ENCODE data around the gene GDF2.

Gene GDF2

GRCh38 chr10:47351899-47352815, 29.9 kb downstream of the GDF2 start:
- no peak overlapping the region for H3K4me3 ChIP-seq (ENCODE audit: low read depth, low read length)
- no peak for TF ChIP-seq CTCF (IDR thresholded peaks at IDR 0.05; ENCODE audit: insufficient read depth, low read length, missing control alignments)
- DNase-seq (ENCODE audit: low read depth, low spot score), result no peak
- ChIA-PET POLR2A (no interaction called here), CTCF (interaction anchor here (0.8 to 4.8 kb wide), 5 partner anchors 10 to 304 kb away, joined by 3 to 19 read pairs (median 10); no protein-coding TSS in a partner anchor)

- ChIA-PET POLR2A (no interaction called here), CTCF (interaction anchor here (1.0 to 4.8 kb wide), 7 partner anchors 9 to 329 kb away, joined by 3 to 19 read pairs (median 4); no protein-coding TSS in a partner anchor)
Observed at GRCh38 chr10:47353351-47353750, 31.1 kb downstream of the GDF2 start.

GRCh38 chr10:47354165-47354564, 31.9 kb downstream of the GDF2 start:
- CTCF ChIA-PET, result interaction anchor here (1.0 to 4.8 kb wide), 6 partner anchors 8 to 330 kb away, joined by 3 to 19 read pairs (median 4); no protein-coding TSS in a partner anchor
- POLR2A ChIA-PET, result no interaction called here
- TF ChIP-seq CTCF (IDR thresholded peaks at IDR 0.05; ENCODE audit: insufficient read depth, low read length, missing control alignments), result peak; percentile 28
- DNase-seq (ENCODE audit: low read depth, low spot score), result no peak
- H3K4me3 ChIP-seq (ENCODE audit: low read depth, low read length), result no peak overlapping the region

More at GRCh38 chr10:47353351-47353750, 31.1 kb downstream of the GDF2 start:
- no peak for DNase-seq (ENCODE audit: low read depth, low spot score)
- TF ChIP-seq CTCF (IDR thresholded peaks at IDR 0.05; ENCODE audit: insufficient read depth, low read length, missing control alignments), result no peak
- H3K4me3 ChIP-seq (ENCODE audit: low read depth, low read length), result no peak overlapping the region

- ChIA-PET CTCF (interaction anchor here (1.3 to 4.8 kb wide), 3 partner anchors 11 to 330 kb away, joined by 3 to 19 read pairs (median 3); no protein-coding TSS in a partner anchor), POLR2A (no interaction called here)
- no peak for TF ChIP-seq CTCF (IDR thresholded peaks at IDR 0.05; ENCODE audit: insufficient read depth, low read length, missing control alignments)
Observed at GRCh38 chr10:47354900-47355299, 32.6 kb downstream of the GDF2 start.

GRCh38 chr10:47356708-47357107, 34.5 kb downstream of the GDF2 start:
- no peak for DNase-seq (ENCODE audit: low read depth, low spot score)
- no peak for TF ChIP-seq CTCF (IDR thresholded peaks at IDR 0.05; ENCODE audit: insufficient read depth, low read length, missing control alignments)
- ChIA-PET CTCF (interaction anchor here (1.3 to 4.8 kb wide), 2 partner anchors 9 to 16 kb away, joined by 3 to 19 read pairs; no protein-coding TSS in a partner anchor), POLR2A (no interaction called here)
- H3K4me3 ChIP-seq (ENCODE audit: low read depth, low read length), result no peak overlapping the region

More at GRCh38 chr10:47354900-47355299, 32.6 kb downstream of the GDF2 start:
- no peak for DNase-seq (ENCODE audit: low read depth, low spot score)
- no peak overlapping the region for H3K4me3 ChIP-seq (ENCODE audit: low read depth, low read length)

- TF ChIP-seq CTCF (IDR thresholded peaks at IDR 0.05; ENCODE audit: insufficient read depth, low read length, missing control alignments), result no peak
- H3K4me3 ChIP-seq (ENCODE audit: low read depth, low read length), result no peak overlapping the region
- DNase-seq (ENCODE audit: low read depth, low spot score), result no peak
- POLR2A ChIA-PET, result no interaction called here
- CTCF ChIA-PET, result interaction anchor here (1.1 to 3.3 kb wide), 3 partner anchors 10 to 81 kb away, joined by 3 to 12 read pairs (median 6); partner anchors contain the start of gene RBP3
Observed at GRCh38 chr10:47357131-47357582, 34.9 kb downstream of the GDF2 start.

Measured in AG04449 (cell line).